Activated CD4-positive, alpha-beta T cell treated with anti-CD3 and anti-CD28 coated beads, Interleukin-2, amount 10 ng/mL, durations not matched to agents 24 days and 14 days (primary cell): ENCODE measurements around the gene GALNT18. TPM values are rescaled to one million over a fixed set of nuclear protein-coding genes. Genes with fewer than 3 reads are reported as not detected.

ENCODE experiments used
- DNase-seq: peaks from one replicate; pipeline ENCODE4 v3.0.0; 2022
- H3K27ac Mint-ChIP-seq: one replicate; pipeline ENCODE4 v1.8.0; 2022; ENCODE audit warnings: mild to moderate bottlenecking, mixed read lengths
- H3K27me3 Mint-ChIP-seq: one replicate; pipeline ENCODE4 v1.8.0; 2022; ENCODE audit warnings: mixed read lengths
- H3K36me3 Mint-ChIP-seq: one replicate; pipeline ENCODE4 v1.8.0; 2022; ENCODE audit warnings: low read depth, mild to moderate bottlenecking, mixed read lengths
- H3K4me1 Mint-ChIP-seq: one replicate; pipeline ENCODE4 v1.8.0; 2021; ENCODE audit warnings: mixed read lengths
- H3K4me3 Mint-ChIP-seq: one replicate; pipeline ENCODE4 v1.8.0; 2022; ENCODE audit warnings: mild to moderate bottlenecking, moderate library complexity, mixed read lengths
- H3K9me3 Mint-ChIP-seq: one replicate; pipeline ENCODE4 v1.8.0; 2021; ENCODE audit warnings: mixed read lengths
- intact Hi-C: fragments of 100-400 bp; cut with micrococcal nuclease; formaldehyde crosslinking; loops from one replicate; pipeline ENCODE4 v1.15.1; 2023
- total RNA-seq: library from RNA; stranded (reverse); gene quantifications from 2 replicates; pipeline ENCODE4 v1.2.3, GENCODE V29; 2022

Gene GALNT18
- total RNA-seq, 1 donor from 2014 or later: 8.6 TPM

DNA sequence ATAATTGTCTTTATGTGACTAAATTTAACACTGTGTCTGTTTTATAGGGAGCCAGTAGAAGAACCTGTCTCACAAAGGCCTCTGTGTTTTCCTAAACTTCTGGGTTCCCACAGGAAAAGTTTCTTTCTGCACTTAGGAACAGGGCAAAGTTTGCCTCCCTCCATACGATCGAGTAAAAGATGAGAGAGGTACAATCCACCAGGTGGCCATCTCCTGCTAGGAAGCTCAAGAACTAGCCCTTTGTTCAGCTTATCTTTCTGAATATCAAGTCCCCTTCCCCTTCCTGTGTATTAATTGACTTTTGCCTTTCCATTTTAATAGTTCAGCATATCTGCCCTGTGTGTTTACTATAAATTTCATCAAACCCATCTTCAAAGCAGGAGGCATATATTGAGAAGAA, 286.8 kb downstream of the GALNT18 start:
- no peak for DNase-seq
- intact Hi-C loops: no loop called here
- Mint-ChIP-seq H3K4me1 (peaks cover 2% of the 10 kb centered on the region), H3K9me3 (no peaks in the 10 kb centered on the region), H3K27me3 (no peaks in the 10 kb centered on the region), H3K36me3 (no peaks in the 10 kb centered on the region), H3K27ac (no peak overlapping the region), H3K4me3 (no peak overlapping the region)

DNA sequence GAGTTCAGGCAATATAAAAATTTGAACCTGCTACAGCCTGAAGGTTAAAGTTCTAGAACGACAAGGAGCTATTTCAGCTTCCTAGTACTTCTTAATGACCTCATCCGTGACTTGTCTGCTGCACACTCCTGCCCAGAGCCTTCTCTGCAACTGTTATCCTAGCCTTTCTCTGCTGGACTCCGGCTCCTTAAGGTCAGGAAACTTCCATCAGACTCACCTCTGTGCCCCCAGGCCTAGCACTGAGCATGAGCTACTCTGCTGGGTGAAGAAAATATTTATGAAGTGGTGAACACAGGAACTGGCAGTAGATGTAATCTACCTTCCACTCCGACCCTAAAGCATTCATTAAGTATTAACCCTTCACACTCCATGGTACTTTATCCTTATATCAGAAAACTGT, 287.2 kb downstream of the GALNT18 start:
- no peak overlapping the region for H3K27ac Mint-ChIP-seq
- no peaks in the 10 kb centered on the region for H3K9me3 Mint-ChIP-seq
- DNase-seq: no peak
- H3K36me3 Mint-ChIP-seq: no peaks in the 10 kb centered on the region
- peaks cover 2% of the 10 kb centered on the region for H3K4me1 Mint-ChIP-seq
- intact Hi-C loops: no loop called here
- H3K4me3 Mint-ChIP-seq: no peak overlapping the region
- no peaks in the 10 kb centered on the region for H3K27me3 Mint-ChIP-seq

- peaks cover 2% of the 10 kb centered on the region for H3K4me1 Mint-ChIP-seq
- no peak for DNase-seq
Measured at GRCh38 chr11:11332141-11332710, 289.6 kb downstream of the GALNT18 start.

GRCh38 chr11:11329062-11329806, 292.6 kb downstream of the GALNT18 start:
- no peaks in the 10 kb centered on the region for H3K4me1 Mint-ChIP-seq
- no peaks in the 10 kb centered on the region for H3K27me3 Mint-ChIP-seq
- no peak overlapping the region for H3K4me3 Mint-ChIP-seq
- H3K27ac Mint-ChIP-seq: no peak overlapping the region
- no peaks in the 10 kb centered on the region for H3K9me3 Mint-ChIP-seq
- intact Hi-C loops: no loop called here
- peaks cover 2% of the 10 kb centered on the region for H3K36me3 Mint-ChIP-seq
- no peak for DNase-seq

More at GRCh38 chr11:11332141-11332710, 289.6 kb downstream of the GALNT18 start:
- Mint-ChIP-seq H3K4me3 (no peak overlapping the region), H3K27me3 (no peaks in the 10 kb centered on the region), H3K9me3 (no peaks in the 10 kb centered on the region), H3K36me3 (no peaks in the 10 kb centered on the region), H3K27ac (no peak overlapping the region)
- intact Hi-C loops: no loop called here

- H3K27ac Mint-ChIP-seq: no peak overlapping the region
- H3K36me3 Mint-ChIP-seq: peaks cover 2% of the 10 kb centered on the region
- DNase-seq: no peak
- H3K4me3 Mint-ChIP-seq: no peak overlapping the region
- no peaks in the 10 kb centered on the region for H3K4me1 Mint-ChIP-seq
- intact Hi-C loops: no loop called here
- peaks cover 8% of the 10 kb centered on the region for H3K9me3 Mint-ChIP-seq
- H3K27me3 Mint-ChIP-seq: no peaks in the 10 kb centered on the region
Measured at GRCh38 chr11:11324090-11324489, 297.7 kb downstream of the GALNT18 start.

- Mint-ChIP-seq H3K27ac (no peak overlapping the region), H3K27me3 (no peaks in the 10 kb centered on the region), H3K4me3 (no peak overlapping the region), H3K4me1 (no peaks in the 10 kb centered on the region), H3K9me3 (peaks cover 8% of the 10 kb centered on the region), H3K36me3 (peaks cover 2% of the 10 kb centered on the region)
- intact Hi-C loops: no loop called here
- DNase-seq: no peak
Measured at GRCh38 chr11:11322101-11322500, 299.7 kb downstream of the GALNT18 start.

- Mint-ChIP-seq H3K4me1 (no peaks in the 10 kb centered on the region), H3K36me3 (peaks cover 2% of the 10 kb centered on the region), H3K9me3 (peaks cover 8% of the 10 kb centered on the region), H3K27me3 (no peaks in the 10 kb centered on the region), H3K4me3 (no peak overlapping the region), H3K27ac (no peak overlapping the region)
- intact Hi-C loops: no loop called here
- no peak for DNase-seq
Measured at GRCh38 chr11:11320825-11321224, 301.0 kb downstream of the GALNT18 start.

- H3K36me3 Mint-ChIP-seq: no peaks in the 10 kb centered on the region
- H3K27ac Mint-ChIP-seq: no peak overlapping the region
- DNase-seq: no peak
- intact Hi-C loops: no loop called here
- H3K4me3 Mint-ChIP-seq: no peak overlapping the region
- H3K27me3 Mint-ChIP-seq: no peaks in the 10 kb centered on the region
- no peaks in the 10 kb centered on the region for H3K4me1 Mint-ChIP-seq
- peaks cover 8% of the 10 kb centered on the region for H3K9me3 Mint-ChIP-seq
Measured at GRCh38 chr11:11318961-11319360, 302.8 kb downstream of the GALNT18 start.

GRCh38 chr11:11318461-11318860, 303.3 kb downstream of the GALNT18 start:
- intact Hi-C loops: no loop called here
- DNase-seq: no peak

GRCh38 chr11:11316651-11317230, 305.1 kb downstream of the GALNT18 start:
- Mint-ChIP-seq H3K27ac (no peak overlapping the region), H3K9me3 (no peaks in the 10 kb centered on the region), H3K4me1 (no peaks in the 10 kb centered on the region), H3K36me3 (no peaks in the 10 kb centered on the region), H3K4me3 (no peak overlapping the region), H3K27me3 (no peaks in the 10 kb centered on the region)
- intact Hi-C loops: no loop called here
- no peak for DNase-seq

More at GRCh38 chr11:11318461-11318860, 303.3 kb downstream of the GALNT18 start:
- Mint-ChIP-seq H3K36me3 (no peaks in the 10 kb centered on the region), H3K27ac (no peak overlapping the region), H3K9me3 (peaks cover 7% of the 10 kb centered on the region), H3K4me1 (no peaks in the 10 kb centered on the region), H3K27me3 (no peaks in the 10 kb centered on the region), H3K4me3 (no peak overlapping the region)

- peaks cover 7% of the 10 kb centered on the region for H3K9me3 Mint-ChIP-seq
- intact Hi-C loops: no loop called here
- H3K4me3 Mint-ChIP-seq: no peak overlapping the region
- H3K27ac Mint-ChIP-seq: no peak overlapping the region
- H3K4me1 Mint-ChIP-seq: peaks cover 5% of the 10 kb centered on the region
- DNase-seq: no peak
- no peaks in the 10 kb centered on the region for H3K27me3 Mint-ChIP-seq
- H3K36me3 Mint-ChIP-seq: peaks cover 2% of the 10 kb centered on the region
Measured at GRCh38 chr11:11313902-11314692, 307.7 kb downstream of the GALNT18 start.

DNA sequence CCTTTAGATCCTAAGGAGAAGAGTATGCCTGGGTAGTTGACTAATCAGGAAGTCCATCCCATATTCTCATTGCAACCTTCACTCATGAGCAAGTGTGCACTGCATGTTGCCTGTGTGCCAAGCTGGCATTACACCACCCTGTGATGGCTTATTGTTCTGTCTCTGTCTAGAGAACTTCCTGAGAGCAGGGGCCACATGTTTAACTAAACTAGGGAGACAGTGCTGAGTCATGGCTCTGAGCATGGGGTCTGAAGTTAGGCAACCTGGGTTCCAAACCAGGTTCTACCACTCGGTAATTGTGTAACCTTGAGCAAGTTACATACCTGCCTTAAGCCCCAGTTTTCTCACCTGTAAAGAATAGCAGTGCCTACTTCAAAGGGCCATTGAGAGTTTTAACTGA, 308.4 kb downstream of the GALNT18 start:
- DNase-seq: no peak
- Mint-ChIP-seq H3K4me1 (peaks cover 5% of the 10 kb centered on the region), H3K27me3 (no peaks in the 10 kb centered on the region), H3K9me3 (peaks cover 7% of the 10 kb centered on the region), H3K4me3 (no peak overlapping the region), H3K27ac (no peak overlapping the region), H3K36me3 (peaks cover 2% of the 10 kb centered on the region)
- intact Hi-C loops: no loop called here

- Mint-ChIP-seq H3K36me3 (peaks cover 2% of the 10 kb centered on the region), H3K4me1 (peaks cover 7% of the 10 kb centered on the region), H3K4me3 (no peak overlapping the region), H3K27me3 (no peaks in the 10 kb centered on the region), H3K27ac (no peak overlapping the region), H3K9me3 (peaks cover 7% of the 10 kb centered on the region)
- intact Hi-C loops: no loop called here
- no peak for DNase-seq
Measured at GRCh38 chr11:11312738-11313137, 309.1 kb downstream of the GALNT18 start.

DNA sequence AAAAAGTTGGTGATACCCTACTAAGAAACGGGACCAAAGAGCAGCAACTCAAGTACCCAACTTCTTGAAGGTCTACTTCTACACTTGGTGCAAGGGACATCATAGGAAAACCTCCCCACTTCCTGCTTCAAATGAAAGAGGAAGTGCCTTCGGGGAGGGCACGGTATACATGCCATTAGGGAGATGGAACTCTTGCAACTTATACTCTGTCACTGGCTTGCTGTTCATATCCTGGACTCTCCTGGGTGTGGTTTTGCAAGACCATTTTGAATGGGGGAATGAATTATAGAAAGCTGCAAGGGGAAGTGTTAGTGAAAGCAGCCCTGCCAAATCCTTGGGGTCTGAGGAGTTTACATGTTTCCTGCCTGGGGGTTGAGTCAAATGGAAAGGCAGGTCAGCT, 310.6 kb downstream of the GALNT18 start:
- Mint-ChIP-seq H3K27ac (no peak overlapping the region), H3K4me3 (no peak overlapping the region), H3K36me3 (peaks cover 2% of the 10 kb centered on the region), H3K27me3 (no peaks in the 10 kb centered on the region), H3K9me3 (peaks cover 7% of the 10 kb centered on the region), H3K4me1 (peaks cover 7% of the 10 kb centered on the region)
- no peak for DNase-seq
- intact Hi-C loops: no loop called here
